ENCODE measurements around the gene RGL3. TPM values are rescaled to one million over a fixed set of nuclear protein-coding genes. Genes with fewer than 3 reads are reported as not detected.

The RGL3 gene
- total RNA-seq, 2 experiments from 2014 or later: not detected

GRCh38 chr19:11373885-11374432 is 45.2 kb downstream of the RGL3 start:
- POLR2A ChIA-PET: interaction anchor here (0.6 to 2.6 kb wide), 6 partner anchors 10 to 268 kb away, joined by 3 to 9 read pairs (median 4); partner anchors contain the start of genes CCDC159 and TMEM205
- TF ChIP-seq CTCF (IDR thresholded peaks at IDR 0.05): no peak

GRCh38 chr19:11373166-11373884 is 45.8 kb downstream of the RGL3 start:
- no peak for TF ChIP-seq CTCF (IDR thresholded peaks at IDR 0.05)
- ChIA-PET CTCF (interaction anchor here (1.4 kb wide), 1 partner anchor 130 kb away, joined by 4 read pairs; no protein-coding TSS in a partner anchor), POLR2A (interaction anchor here (0.6 to 2.6 kb wide), 3 partner anchors 27 to 268 kb away, joined by 3 to 9 read pairs (median 4); partner anchors contain the start of genes CCDC159 and TMEM205)
- H3K36me3 Mint-ChIP-seq (ENCODE audit: low read depth): peaks cover 31% of the 10 kb centered on the region
- intact Hi-C loops (cut with micrococcal nuclease): no loop called here
- H3K27me3 Mint-ChIP-seq: no peaks in the 10 kb centered on the region
- no peak overlapping the region for H3K4me3 Mint-ChIP-seq
- DNase-seq (no peak), ATAC-seq (no peak)
- H3K4me1 Mint-ChIP-seq (ENCODE audit: low read depth): peaks cover 25% of the 10 kb centered on the region
- H3K9me3 Mint-ChIP-seq: no peaks in the 10 kb centered on the region
- H3K27ac Mint-ChIP-seq: no peak overlapping the region

More at GRCh38 chr19:11373885-11374432, 45.2 kb downstream of the RGL3 start:
- Mint-ChIP-seq H3K4me3 (no peak overlapping the region), H3K36me3 (ENCODE audit: low read depth) (peaks cover 35% of the 10 kb centered on the region), H3K27me3 (no peaks in the 10 kb centered on the region), H3K4me1 (ENCODE audit: low read depth) (peaks cover 30% of the 10 kb centered on the region), H3K9me3 (no peaks in the 10 kb centered on the region), H3K27ac (no peak overlapping the region)
- CTCF ChIA-PET: interaction anchor here (1.2 to 4.7 kb wide), 5 partner anchors 9 to 130 kb away, joined by 3 to 29 read pairs (median 9); partner anchors contain the start of genes ELAVL3, EPOR and RAB3D
- intact Hi-C loops (cut with micrococcal nuclease): no loop called here
- no peak for DNase-seq
- no peak for ATAC-seq

GRCh38 chr19:11370744-11371143 is 48.4 kb downstream of the RGL3 start:
- intact Hi-C loops (cut with micrococcal nuclease): no loop called here
- POLR2A ChIA-PET: no interaction called here

GRCh38 chr19:11367528-11367927 is 51.6 kb downstream of the RGL3 start:
- POLR2A ChIA-PET: interaction anchor here (0.8 kb wide), 1 partner anchor 30 kb away, joined by 3 read pairs; no protein-coding TSS in a partner anchor
- H3K9me3 Mint-ChIP-seq: no peaks in the 10 kb centered on the region

More at GRCh38 chr19:11370744-11371143, 48.4 kb downstream of the RGL3 start:
- CTCF ChIA-PET: interaction anchor here (0.7 kb wide), 3 partner anchors 11 to 112 kb away, joined by 3 read pairs; partner anchors contain the start of genes CCDC159 and TMEM205
- Mint-ChIP-seq H3K4me3 (no peak overlapping the region), H3K4me1 (ENCODE audit: low read depth) (peaks cover 7% of the 10 kb centered on the region), H3K9me3 (no peaks in the 10 kb centered on the region), H3K27ac (no peak overlapping the region), H3K36me3 (ENCODE audit: low read depth) (peaks cover 21% of the 10 kb centered on the region), H3K27me3 (no peaks in the 10 kb centered on the region)
- DNase-seq (no peak), ATAC-seq (no peak)
- no peak for TF ChIP-seq CTCF (IDR thresholded peaks at IDR 0.05)

More at GRCh38 chr19:11367528-11367927, 51.6 kb downstream of the RGL3 start:
- CTCF ChIA-PET: interaction anchor here (1.3 to 1.4 kb wide), 2 partner anchors 13 to 242 kb away, joined by 3 to 14 read pairs; no protein-coding TSS in a partner anchor
- ATAC-seq: no peak
- no peak for TF ChIP-seq CTCF (IDR thresholded peaks at IDR 0.05)
- H3K36me3 Mint-ChIP-seq (ENCODE audit: low read depth): peaks cover 18% of the 10 kb centered on the region
- DNase-seq: no peak
- intact Hi-C loops (cut with micrococcal nuclease): no loop called here
- H3K4me1 Mint-ChIP-seq (ENCODE audit: low read depth): no peaks in the 10 kb centered on the region
- H3K4me3 Mint-ChIP-seq: no peak overlapping the region
- no peaks in the 10 kb centered on the region for H3K27me3 Mint-ChIP-seq
- no peak overlapping the region for H3K27ac Mint-ChIP-seq

Measured in activated CD8-positive, alpha-beta T cell treated with anti-CD3 and anti-CD28 coated beads for 36 hours (primary cell).